ENCODE measurements around the gene TPST2.

DNA sequence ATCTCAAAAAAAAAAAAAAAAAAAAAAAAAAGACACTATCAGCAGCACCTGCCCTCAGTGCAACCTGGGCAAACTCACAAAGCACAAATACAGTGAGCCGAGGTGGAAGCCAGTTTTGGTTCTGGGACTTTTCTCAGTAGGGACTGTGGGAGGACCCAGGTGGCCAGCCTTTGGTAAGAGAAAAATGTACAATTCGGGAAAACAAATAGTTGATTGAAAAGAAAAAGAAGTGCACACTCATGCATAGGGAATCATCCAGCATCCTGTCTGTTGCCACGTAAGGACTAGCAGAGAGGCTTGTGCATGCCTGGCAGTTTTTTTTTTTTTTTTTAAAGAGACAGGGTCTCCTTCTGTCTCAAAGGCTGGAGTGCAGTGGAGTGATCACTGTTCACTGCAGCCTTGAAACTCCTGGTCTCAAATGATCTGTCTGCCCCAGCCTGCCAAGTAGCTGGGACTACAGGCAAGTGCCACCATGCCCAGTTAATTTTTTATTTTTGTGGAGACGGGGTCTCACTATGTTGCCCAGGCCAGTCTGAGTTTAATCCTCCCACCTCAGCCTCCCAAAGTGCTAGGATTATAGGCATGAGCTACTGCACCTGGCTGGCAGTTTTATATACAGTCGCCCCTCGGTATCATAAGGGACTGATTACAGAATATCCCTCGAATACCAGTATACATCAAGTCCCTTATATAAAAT, 36.7 kb downstream of the TPST2 start:
- TF ChIP-seq EZH2 (IDR thresholded peaks at IDR 0.05) = no peak
- TF ChIP-seq POLR2AphosphoS5 (IDR thresholded peaks at IDR 0.05; ENCODE audit: borderline replicate concordance, low read depth, low read length) = no peak
- no peak for TF ChIP-seq FOXP2 (optimal IDR thresholded peaks at IDR 0.05; ENCODE audit: control extremely low read depth, extremely low read length, insufficient read depth)
